CD4-positive, alpha-beta T cell treated with Interleukin-21 for 1 hour (primary cell): ENCODE results near the gene VWA8.
"Not testable (repeated sequence)": the region's sequence is repeated elsewhere in the genome, so short reads cannot be mapped to it uniquely, and the experiment has no call there.

Source experiments
- DNase-seq: peaks from one replicate; pipeline ENCODE4 v3.0.0-alpha.2; 2020

VWA8 gene

DNA sequence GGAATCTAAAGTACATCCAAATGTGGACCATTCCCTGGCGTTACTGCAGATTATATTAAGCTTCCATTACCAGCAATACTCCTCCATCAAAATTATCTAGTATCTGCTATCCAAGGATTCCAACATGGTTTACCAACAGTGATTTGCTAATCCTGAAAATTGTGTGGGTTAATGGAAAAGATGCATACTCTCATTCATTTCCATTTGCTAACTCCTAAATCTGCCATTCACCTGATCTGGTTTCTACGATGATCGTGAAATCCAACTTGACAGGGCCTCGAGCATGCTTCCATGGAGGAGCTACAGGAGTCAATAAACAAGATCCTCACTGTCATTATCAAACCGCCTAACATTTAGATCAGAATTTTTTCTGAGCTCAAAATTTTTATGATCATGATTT is 382.5 kb downstream of the VWA8 start:
- no peak for DNase-seq

DNA sequence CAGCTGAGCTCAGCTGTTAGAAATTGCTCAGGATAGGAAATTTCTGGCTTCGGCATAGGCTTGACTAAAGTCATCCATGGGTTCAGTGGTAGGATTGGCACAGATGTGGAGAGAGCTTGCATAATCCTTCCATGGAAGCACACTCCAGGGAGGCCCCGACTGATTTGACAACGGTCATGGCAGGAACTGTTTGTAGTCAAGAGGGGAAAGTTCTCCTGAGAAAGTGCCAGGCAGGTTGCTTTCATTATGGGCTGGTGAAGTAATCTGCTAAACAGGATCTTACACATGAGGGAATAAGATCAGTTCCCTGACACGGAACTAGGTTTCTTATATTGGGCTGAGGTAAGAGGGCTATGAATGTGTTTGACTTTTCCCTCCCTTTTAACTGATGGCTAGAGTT is 383.5 kb downstream of the VWA8 start:
- DNase-seq: no peak

DNA sequence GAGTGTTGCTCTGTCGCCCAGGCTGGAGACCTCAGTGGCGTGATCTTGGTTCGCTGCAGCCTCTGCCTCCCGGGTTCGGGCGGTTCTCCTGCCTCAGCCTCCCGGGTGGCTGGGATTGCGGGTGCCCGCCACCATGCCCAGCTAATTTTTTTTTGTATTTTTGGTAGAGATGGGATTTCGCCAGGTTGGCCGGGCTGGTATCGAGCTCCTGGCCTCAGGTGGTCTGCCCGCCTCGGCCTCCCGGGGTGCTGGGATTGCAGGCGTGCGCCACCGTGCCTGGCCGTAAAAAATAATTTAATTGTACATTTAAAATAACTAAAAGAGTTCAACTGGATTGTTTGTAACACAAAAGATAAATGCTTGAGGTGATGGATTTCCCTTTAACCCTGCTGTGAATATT is 387.3 kb downstream of the VWA8 start:
- not testable (repeated sequence) for DNase-seq

DNA sequence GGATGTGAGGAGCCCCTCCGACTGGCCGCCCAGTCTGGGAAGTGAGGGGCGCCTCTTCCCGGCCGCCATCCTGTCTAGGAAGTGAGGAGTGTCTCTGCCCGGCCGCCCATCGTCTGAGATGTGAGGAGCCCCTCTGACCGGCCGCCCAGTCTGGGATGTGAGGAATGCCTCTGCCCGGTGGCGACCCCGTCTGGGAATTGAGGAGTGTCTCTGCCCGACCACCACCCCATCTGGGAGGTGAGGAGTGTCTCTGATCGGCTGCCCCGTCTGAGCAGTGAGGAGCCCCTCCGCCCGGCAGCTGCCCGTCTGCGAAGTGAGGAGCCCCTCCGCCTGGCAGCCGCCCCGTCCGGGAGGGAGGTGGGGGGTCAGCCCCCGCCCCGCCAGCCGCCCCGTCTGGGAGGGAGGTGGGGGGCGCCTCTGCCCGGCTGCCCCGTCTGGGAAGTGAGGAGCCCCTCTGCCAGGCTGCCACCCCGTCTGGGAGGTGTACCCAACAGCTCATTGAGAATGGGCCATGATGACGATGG is 389.0 kb downstream of the VWA8 start:
- DNase-seq: not testable (repeated sequence)

DNA sequence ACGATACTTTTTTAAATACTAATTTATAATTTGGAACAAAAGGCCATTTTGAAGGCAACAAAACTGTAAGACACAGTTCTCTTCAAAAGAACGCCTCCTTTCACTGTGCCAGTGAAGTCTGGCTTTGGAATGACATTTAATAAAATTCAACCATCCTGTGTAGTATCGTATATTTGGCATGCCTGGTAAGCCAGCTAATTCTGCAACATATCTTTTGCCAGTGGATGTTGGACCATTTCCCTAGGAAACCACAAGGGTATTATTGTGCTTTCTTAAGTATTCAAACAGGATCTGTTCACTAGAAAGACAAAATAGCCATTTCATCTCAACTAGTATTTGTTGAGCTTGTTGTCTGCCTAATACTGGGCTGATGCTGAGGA is 391.9 kb downstream of the VWA8 start:
- DNase-seq: no peak

DNA sequence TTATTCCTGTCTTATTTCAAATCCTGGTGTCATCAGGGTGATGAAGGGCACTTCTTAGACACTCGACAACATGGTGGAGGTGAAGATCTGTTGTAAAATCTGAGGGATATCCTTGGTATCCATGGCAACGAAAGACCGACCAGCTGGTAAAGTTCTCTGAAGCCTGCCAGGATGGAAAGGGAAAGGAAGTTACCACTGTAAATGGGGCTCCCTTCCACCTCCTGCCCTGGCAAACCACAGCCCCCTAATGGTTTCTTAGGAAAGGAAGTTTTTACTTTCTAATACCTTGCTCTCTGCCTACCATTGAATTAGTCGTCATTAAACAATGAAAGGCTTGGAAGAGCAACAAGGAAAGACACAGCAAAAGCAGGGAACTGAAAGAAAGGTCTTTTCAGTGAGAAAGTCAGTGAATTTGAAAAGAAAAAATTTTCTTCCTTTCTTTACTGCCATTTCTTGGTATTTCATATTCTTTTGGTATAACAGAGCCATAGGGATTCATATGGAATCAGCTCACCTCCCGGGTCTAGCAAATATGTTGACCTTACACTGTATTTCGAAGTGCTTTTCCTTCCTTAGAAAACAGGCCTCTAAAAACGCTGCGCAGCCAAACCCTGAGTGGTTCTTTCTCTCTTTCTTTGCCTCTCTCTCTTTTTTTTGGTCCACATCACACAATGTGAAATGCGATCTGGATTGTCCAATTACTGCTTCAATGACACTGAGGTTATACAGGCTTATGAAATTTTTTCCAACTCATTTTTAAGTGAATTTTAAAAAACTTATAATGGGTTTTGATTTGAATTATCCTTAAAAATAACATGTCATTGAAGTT is 392.6 kb downstream of the VWA8 start:
- DNase-seq: no peak

DNA sequence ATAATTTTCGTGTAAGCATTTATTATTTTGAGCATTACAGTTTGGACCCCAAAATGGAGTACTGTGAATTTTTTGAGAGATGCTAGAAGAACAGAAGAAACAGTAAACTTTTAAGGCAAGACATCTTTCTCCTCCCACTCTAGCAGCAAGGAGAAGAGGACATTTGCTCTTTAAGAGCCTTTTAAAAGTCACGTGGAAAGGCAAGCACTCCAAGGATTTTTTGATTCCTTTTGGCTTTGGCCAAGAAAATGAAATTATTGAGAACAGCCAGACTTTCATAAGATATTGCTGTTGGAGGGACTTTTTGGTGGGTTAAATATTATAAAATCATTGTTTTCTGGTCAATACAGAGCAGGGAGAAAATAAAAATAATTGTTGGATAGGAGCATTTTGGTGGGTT is 393.5 kb downstream of the VWA8 start:
- DNase-seq: no peak

DNA sequence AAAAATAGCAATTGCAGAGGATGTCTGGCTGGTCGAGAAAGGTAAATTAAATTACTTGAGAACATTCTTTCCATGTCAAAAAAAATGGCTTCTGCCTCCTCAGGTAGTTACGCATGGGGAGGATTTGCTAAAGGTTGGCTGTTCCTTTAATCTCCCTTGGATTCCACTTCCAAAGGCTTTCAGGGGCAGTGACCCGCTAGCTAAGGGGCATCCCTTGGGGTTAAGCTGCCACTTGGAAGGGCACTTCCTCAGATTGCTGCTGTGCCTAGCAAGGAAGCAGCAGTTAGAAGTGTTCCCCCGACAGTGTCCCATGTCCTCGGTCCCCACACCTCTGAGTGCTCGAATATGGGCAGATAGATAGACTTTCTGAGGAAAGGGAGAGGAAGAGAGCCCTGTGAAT is 395.1 kb downstream of the VWA8 start:
- no peak for DNase-seq

DNA sequence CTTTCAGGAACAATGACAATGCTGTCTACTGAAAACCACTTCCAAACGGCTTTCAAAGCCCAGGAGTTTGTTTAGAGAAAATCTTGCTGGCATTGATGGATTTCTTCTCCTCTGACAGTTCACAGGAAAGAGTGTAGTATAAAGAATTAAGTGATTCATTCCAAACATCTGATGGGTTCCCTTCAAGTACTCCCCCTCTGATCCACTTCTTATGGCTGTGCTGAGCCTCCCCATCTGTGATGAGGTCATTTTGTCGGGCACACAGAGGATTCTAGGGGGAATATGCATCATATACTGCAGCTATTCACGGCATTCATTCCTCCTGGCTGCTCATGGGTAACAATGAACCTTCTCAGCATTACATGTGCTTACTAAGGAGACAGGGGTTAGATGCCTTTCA is 395.7 kb downstream of the VWA8 start:
- no peak for DNase-seq

DNA sequence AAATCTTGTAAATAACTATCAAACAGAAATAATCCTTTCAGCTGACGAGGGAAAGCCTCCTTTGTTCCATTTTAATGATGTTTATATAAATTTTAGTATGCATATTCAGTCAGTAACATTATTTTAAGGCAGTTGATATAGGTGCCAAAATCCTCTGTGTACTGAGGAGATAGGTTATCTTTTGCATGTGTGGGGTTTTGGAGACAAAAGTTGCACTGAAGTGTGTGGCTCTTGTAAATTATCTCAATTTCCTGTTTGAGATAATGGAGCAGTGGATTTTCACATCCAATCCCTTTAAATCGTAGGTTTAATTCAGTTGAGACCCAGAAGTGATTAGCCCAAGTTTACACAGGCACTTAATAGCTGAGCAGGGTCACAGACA is 396.9 kb downstream of the VWA8 start:
- no peak for DNase-seq

DNA sequence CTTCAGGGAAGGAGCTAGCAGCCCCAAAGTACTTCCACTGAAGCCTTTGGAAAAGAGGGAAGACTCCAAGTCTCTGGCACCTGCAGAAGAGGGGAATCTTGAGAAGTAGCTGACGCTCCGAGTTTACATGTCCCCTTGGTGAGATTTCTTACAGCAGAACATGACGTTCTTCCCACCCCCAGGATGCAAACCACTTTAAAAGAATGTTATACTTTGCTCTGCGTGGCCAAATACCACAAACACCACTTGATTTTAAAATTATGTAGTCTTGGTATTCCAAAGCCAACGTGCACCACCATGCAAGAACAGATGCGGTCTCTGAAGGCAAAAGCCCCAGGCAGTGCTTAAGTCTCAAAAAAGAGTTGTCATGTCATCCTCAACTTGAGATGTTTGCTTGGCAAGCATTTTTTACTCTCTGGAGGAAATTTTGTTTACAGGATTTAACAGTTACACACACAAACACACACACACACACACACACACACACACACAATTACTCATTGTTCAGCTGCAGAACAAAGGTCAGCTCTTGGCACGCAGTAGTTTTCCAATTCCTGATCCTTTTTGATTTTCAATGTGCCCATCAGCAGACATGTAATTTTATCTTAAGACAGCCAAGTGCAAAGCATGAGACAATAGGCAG is 397.4 kb downstream of the VWA8 start:
- DNase-seq: no peak

DNA sequence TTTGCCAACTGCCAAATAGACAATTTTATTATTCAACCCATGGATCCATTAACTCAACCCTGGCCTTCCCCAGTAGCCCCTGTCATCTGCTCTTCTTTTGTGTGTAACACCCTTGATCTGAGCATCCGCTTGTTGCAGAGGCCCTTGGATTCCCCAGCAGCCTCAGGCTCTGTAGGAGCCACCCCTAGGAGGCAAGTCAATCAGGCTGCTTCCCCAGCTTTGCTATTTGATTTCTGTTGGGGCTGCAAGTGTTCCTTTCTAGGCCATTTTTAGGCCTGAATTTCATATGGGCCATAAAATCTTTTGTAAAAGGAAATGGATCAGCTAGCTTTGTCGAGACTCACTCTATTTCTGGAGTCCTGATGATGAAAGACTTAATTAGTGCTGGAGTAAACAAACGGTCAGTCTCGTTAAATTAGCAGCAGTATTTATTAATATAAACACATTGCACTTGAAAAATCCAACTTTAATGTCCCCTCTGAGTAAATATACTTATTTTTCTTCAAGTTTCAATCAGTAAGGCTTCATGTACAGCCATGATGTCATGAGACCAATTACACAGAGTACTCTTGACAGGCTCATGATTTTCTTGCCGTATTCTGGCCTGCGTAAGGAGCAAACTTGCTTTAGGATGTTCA is 398.2 kb downstream of the VWA8 start:
- DNase-seq: no peak

DNA sequence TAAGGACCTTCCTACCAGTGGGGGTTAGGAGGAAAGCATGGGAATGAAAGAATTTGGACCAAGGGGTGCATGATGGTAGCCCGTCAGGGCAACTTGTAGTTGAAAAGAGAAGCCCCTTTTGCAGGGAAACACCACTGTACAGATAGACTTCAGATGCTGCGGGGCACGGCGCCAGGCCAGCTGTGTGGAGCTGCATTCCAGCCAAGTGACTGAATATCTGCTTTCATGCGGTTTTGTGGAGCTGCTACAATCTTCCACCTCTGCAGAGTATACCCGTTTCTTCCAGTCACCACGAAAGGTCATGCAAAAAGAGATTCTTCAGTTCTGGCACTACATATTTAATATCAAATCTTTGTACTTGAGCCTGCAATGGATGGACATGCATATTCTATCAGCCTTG is 398.8 kb downstream of the VWA8 start:
- DNase-seq: no peak

DNA sequence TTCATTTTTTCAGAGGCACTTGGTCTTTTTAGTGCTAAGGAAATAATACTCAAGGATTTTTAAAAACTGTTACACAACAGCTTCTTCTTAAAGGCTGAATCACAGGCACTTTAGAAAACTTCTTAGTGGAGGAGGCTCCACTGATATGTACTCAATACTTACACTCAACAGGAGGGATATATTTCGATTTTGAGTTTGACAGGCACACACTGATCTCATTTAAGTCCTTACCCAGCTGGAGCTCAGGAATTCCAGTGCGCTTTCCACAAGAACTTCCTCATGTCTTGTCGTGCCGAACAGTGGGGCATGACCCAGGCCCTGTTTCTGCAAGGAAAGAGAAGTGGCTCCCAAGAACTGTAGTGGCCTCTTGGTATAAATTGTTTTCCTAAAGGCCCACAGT is 399.7 kb downstream of the VWA8 start:
- DNase-seq: no peak

DNA sequence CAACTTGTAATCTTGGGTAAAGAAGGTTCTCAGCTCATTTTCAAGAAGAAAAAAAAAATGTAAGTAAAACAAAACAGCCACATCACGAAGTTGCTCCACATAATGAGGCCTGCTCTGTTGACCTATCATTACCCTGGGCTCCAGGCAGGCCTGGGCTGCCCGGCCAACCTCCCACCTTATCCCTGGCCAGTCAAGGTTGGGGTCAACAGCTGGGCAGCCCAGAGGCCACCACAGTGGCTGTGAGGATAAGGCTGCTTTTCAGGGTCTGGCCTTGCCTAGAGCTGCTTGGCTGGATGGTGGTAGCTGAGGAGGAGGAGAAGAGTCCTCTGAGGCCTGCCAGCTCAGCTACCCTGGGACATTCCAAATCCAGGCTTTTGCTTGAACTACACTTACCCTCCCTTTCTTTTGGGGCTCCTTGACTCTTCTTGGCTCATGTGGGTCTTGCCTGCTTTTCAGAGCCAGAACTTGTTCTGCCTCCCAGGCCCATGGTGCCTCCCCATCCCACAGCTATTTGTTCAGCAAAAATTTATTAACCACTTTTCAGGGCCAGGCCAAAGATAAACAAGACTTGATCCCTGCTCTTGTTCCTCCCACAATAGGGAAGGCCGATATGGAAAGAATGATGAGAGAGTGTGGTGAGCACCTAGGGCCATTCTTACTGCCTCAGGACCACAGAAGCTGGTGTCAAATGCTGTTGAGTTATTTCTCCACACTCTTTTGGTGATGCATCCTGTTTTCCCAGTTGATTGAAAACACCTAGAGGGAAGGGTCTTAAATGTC is 401.9 kb downstream of the VWA8 start:
- no peak for DNase-seq

DNA sequence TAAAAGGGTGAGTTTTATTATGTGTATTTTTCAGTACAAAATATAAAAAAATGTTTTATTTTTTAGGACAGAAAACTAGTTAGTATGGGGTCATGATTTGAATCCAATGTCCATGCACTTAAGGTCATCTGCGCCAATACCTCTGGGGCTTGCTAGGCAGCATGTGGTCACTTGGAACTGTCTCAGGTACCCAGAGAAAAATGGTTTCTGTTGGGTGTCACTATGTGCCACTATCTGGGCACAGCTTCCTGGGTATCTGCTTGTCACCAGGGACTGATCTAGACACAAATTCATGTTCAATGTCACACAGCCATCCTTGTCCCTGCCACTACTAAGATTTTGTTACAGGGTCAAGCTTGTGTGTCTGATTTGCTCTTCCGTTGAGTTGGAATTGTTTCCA is 403.2 kb downstream of the VWA8 start:
- DNase-seq: no peak

DNA sequence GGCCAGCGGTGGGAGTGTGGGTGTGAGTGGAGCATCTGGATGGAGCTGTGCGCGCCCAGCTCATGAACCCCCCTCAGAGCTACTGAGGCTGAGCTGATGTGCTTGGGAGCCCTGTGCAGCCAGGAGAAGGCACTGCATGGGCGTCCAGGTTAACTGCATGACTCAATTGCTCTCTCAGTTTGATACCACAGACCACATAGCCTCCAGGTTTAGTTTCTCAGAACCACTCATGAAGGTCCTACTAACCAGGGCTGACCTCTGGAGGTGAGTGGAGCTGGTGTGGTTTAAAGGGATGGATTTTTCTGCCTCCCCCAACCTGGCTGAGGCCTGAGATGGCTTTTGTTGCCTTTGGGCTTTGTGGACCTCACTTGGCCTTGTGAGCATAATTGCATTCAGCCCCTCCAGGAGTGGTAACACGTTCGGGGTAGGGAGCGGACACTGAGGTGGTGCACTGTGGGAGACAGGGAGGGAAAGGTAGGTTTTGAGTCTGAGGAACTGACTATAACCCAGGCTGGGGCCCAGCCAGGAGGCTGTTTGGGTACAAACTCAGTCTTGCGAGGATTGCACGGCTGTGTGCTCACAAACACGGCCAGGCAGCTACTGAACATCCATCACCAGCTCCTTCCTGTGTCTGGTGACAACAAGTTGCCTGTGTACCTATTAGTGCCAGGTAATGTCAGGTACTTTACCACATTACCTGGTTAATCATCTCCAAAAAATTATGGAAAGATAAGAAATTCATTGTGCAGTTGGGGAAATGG is 406.1 kb downstream of the VWA8 start:
- no peak for DNase-seq

DNA sequence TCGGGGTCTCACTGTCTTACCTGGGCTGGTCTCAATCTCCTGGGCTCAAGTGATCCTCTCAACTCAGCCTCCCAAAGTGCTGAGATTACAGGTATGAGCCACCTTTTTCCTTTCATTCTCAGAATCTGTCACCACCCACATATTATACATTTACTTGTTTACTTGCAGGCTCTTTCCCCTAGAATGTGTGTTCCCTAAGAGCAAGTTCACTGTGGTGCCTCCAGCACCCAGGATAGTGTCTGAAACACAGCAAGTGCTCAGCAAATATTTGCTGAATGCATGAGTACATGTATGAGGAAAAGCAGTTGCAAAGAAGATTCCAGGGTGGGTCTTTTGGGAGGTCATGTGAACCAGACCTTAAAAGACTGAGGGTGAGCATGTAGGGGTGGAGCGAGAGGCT is 406.7 kb downstream of the VWA8 start:
- DNase-seq: no peak

DNA sequence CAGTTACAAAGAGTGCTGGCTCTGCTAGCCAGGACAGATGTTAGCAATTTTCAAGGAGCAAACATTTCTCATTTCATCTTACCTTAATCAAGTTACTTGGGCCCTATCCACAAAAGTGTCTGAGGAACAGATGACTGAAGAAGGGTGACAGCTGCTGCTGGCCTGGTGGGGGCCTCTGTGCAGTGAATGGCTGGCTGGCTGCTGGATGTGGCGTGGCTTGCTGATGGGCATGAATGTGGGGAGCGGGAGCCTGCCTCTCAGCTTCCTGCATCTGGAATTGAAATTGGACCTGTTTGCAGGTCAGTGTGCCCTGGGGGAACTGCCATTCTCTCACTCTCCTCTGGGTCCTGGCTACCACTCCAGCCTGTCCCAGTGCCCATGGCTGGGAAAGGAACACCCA is 408.9 kb downstream of the VWA8 start:
- no peak for DNase-seq

DNA sequence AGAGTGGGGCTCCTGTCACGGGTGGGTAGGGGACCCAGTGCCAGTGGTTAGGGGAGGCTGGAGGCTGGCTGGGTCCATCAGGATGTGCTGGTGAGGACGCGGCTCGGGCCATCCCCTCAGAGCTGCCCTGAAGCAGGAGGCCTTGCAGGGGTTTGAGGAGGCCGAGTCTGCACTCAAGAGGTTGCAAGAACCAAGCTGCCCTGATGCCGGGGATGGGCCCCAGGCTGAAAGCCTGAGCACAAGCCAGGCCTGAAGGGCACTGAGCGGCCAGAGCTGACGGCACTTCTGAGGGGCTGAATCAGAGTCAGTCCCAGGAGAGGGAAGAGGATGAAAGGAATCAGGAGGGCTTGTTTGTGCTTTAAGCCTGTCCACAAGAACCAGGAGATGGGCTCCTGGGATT is 410.6 kb downstream of the VWA8 start:
- no peak for DNase-seq

DNA sequence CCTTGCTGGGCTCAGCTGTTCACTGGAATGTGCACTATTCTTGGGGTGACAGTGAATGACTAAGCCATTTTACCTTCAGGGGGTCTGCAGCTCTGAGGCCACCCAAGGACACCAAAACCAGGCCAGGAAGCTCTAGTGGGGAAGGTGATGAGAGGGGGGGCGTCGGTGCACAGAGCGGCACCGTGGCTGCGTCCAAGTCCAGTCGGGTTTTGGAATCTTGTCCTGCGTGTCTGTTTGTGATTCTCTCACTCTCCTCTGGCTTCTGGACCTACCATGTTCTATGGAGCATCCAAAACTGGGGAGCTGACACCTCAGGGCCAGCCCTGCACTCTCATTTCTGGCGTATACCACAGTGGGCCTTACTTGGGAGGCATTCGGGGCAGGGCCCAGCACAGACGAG is 411.4 kb downstream of the VWA8 start:
- no peak for DNase-seq

DNA sequence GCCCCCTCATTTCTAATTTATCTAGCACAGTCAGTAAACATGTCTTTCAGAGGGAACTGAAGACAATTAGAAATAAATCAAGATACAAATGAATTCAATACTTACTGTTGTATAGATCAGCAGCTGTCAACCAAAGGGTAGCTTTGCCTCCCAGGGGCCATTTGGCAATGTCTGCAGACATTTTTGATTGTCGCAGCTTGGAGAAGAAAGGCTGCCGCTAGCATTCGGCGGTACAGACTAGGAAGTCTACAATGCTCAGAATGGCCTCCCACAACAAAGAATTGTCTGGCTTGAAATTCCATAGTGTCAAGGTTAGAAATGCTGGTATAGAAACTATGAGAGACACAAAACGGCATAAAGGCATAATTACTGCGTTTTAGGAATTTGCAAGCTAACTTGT is 412.0 kb downstream of the VWA8 start:
- no peak for DNase-seq

DNA sequence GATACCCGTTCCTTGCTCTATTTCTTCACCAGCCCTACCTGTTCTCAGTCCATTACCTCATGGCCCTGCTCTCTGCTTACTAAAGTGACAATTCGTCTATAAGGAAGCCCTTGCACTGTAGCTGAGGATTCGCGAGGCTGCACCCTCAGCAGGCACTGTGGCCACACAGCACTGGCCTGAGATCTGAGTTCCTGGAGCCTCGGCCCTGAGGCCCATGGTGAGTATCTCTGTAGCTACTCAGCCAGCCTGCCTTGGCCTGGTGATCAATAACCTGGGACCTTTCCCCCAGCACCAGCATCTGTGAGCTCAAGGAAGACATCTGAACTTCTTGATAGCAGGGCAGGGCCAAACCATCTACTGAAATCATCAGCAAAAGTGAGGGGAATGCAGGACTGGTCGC is 412.9 kb downstream of the VWA8 start:
- no peak for DNase-seq
